GM12878 (cell line): ENCODE data around the gene FRAS1. TPM values are rescaled to one million over a fixed set of nuclear protein-coding genes. Genes with fewer than 3 reads are reported as not detected.

Experiments
- ATF3 ChIP-seq: IDR thresholded peaks from 2 replicates; pipeline ENCODE4 v1.6.1; 2011; ENCODE audit warnings: low read depth, mild to moderate bottlenecking, low read length, moderate library complexity, borderline replicate concordance; ENCODE audit errors: extremely low read depth
- E2F8 ChIP-seq: fragments of 450-650 bp; IDR thresholded peaks from 2 replicates; pipeline ENCODE4 v1.6.1; 2018; ENCODE audit warnings: mild to moderate bottlenecking, low read depth, moderate library complexity; ENCODE audit not compliant: partially characterized antibody
- RELB ChIP-seq: fragments of 450-650 bp; IDR thresholded peaks from 2 replicates; pipeline ENCODE4 v1.6.1; 2017; ENCODE audit warnings: low read depth, mild to moderate bottlenecking, moderate library complexity
- SMAD1 ChIP-seq: fragments of 450-650 bp; IDR thresholded peaks from 2 replicates; pipeline ENCODE4 v1.6.1; 2018; ENCODE audit warnings: mild to moderate bottlenecking, low read depth; ENCODE audit not compliant: partially characterized antibody
- polyA plus RNA-seq, 11 experiments: library from polyadenylated mRNA; depleted of rRNA in 4 of 11; unstranded in 6 of 11; stranded (reverse) in 5 of 11; fragments of >200 nt; fragmentation: Nextera tagmentation in 4 of 11; fragmentation: Illumina TruSeq in 1 of 11; extraction: Ambion mirVana in 4 of 11; extraction: Trizol in 1 of 11; gene quantifications; 1 replicate in 1 of 11; 2 replicates in 10 of 11; pipeline versions ENCODE4 v1.2.1 to v1.2.3, GENCODE V29; 2011 to 2016; ENCODE audit warnings: inconsistent platforms in 2 of 11, missing spikeins in 2 of 11, low read depth in 1 of 11
- total RNA-seq, 4 experiments: library from RNA; depleted of rRNA in 3 of 4; stranded (reverse); fragments of >200 nt in 3 of 4; fragmentation: Illumina TruSeq in 1 of 4; extraction: Trizol in 1 of 4; gene quantifications; 2 replicates each; pipeline versions ENCODE4 v1.2.1 to v1.2.3, GENCODE V29; 2013 to 2021
- TF ChIP-seq, protein P1 (sequence below): fragments of 450-650 bp; IDR thresholded peaks from 2 replicates; pipeline ENCODE4 v1.6.1; 2016; ENCODE audit warnings: mild to moderate bottlenecking
- TF ChIP-seq, protein P2 (sequence below): fragments of 450-650 bp; IDR thresholded peaks from 2 replicates; pipeline ENCODE4 v1.6.1; 2016; ENCODE audit warnings: mild to moderate bottlenecking, moderate library complexity, borderline replicate concordance

The FRAS1 gene
- total and polyA plus RNA-seq, 10 of the 15 experiments (the other 5 are each of a cell fraction or from before 2014, with no cell fraction given): 0.08 to 11.7 (median 0.20) TPM

DNA sequence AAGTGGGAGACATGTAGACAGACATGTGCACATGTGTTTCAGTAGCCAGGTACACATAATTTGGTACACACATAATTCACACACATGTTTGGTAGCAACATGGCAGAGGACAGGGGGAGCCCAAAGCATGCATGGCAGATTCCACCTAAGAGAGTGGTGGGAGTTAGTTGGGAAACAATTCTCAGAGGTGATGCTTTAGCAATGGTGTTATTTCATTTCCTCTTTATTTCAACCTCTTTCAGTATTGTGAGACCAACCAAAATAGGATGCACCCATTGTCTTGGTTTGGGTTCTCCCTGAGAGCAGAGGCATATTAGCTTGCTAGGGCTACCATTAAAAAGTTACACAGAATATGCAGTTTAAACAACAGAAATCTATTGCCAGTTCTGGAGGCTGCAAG is 402.2 kb downstream of the FRAS1 start (continued):
- TF ChIP-seq ATF3 (no peak), E2F8 (peak; percentile 38), RELB (peak; percentile 59; the same call in 1 of the 2 replicates), SMAD1 (peak; percentile 43)
- TF ChIP-seq, protein P1, sequence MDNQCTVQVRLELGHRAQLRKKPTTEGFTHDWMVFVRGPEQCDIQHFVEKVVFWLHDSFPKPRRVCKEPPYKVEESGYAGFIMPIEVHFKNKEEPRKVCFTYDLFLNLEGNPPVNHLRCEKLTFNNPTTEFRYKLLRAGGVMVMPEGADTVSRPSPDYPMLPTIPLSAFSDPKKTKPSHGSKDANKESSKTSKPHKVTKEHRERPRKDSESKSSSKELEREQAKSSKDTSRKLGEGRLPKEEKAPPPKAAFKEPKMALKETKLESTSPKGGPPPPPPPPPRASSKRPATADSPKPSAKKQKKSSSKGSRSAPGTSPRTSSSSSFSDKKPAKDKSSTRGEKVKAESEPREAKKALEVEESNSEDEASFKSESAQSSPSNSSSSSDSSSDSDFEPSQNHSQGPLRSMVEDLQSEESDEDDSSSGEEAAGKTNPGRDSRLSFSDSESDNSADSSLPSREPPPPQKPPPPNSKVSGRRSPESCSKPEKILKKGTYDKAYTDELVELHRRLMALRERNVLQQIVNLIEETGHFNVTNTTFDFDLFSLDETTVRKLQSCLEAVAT: 0 out of 2 replicates have a peak, but pooled peaks have one; percentile 28
- TF ChIP-seq, protein P2, sequence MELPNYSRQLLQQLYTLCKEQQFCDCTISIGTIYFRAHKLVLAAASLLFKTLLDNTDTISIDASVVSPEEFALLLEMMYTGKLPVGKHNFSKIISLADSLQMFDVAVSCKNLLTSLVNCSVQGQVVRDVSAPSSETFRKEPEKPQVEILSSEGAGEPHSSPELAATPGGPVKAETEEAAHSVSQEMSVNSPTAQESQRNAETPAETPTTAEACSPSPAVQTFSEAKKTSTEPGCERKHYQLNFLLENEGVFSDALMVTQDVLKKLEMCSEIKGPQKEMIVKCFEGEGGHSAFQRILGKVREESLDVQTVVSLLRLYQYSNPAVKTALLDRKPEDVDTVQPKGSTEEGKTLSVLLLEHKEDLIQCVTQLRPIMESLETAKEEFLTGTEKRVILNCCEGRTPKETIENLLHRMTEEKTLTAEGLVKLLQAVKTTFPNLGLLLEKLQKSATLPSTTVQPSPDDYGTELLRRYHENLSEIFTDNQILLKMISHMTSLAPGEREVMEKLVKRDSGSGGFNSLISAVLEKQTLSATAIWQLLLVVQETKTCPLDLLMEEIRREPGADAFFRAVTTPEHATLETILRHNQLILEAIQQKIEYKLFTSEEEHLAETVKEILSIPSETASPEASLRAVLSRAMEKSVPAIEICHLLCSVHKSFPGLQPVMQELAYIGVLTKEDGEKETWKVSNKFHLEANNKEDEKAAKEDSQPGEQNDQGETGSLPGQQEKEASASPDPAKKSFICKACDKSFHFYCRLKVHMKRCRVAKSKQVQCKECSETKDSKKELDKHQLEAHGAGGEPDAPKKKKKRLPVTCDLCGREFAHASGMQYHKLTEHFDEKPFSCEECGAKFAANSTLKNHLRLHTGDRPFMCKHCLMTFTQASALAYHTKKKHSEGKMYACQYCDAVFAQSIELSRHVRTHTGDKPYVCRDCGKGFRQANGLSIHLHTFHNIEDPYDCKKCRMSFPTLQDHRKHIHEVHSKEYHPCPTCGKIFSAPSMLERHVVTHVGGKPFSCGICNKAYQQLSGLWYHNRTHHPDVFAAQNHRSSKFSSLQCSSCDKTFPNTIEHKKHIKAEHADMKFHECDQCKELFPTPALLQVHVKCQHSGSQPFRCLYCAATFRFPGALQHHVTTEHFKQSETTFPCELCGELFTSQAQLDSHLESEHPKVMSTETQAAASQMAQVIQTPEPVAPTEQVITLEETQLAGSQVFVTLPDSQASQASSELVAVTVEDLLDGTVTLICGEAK: no peak
